ENCODE data around the gene KMT5B. TPM values are rescaled to one million over a fixed set of nuclear protein-coding genes. Genes with fewer than 3 reads are reported as not detected.

KMT5B gene
- total and polyA plus RNA-seq, 2 of the 13 experiments (the other 11 are each of a cell fraction or from before 2014, with no cell fraction given): 17.6 to 23.7 TPM

DNA sequence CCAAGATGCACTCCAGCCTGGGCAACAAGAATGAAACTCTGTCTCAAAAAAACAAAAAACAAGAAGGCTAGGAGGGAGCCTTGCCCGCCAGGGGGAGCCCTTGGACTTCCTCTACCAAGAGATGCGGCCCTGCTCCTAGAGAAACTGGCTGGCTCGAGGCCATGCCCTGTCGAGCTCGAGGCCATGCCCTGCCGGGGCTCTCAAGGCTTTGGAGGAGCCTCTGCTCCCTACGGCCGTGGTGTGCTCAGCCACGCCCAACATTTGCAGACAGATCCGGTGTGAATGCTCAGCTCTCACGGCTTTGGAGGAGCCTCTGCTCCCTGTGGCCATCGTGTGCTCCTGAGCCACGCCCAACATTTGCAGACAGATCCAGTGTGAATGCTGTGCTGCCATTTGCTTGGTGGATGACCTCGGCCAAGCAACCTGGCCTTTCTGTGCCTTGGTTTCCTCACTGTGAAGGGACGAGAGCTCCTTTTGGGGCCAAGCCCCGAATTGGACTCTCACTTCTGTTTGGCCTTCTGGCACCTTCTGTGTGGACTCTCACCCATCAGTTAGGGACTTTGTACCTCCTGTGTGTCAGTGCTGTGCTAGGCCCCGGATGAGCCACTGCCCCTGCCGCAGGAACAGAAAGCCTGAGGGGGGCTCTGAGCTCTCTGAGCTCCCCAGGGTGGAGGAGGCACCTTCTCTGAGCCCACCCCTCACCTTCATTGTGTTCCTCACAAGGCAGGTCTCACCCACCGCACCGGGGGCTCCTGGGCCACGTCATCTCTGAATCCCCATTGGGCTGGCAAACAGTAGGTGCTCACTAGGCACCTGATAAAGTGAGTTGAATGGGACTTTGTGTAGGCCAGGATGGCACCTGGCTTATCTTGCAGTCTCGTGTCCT, 44.6 kb upstream of the KMT5B start (continued):
- TF ChIP-seq, protein P1, sequence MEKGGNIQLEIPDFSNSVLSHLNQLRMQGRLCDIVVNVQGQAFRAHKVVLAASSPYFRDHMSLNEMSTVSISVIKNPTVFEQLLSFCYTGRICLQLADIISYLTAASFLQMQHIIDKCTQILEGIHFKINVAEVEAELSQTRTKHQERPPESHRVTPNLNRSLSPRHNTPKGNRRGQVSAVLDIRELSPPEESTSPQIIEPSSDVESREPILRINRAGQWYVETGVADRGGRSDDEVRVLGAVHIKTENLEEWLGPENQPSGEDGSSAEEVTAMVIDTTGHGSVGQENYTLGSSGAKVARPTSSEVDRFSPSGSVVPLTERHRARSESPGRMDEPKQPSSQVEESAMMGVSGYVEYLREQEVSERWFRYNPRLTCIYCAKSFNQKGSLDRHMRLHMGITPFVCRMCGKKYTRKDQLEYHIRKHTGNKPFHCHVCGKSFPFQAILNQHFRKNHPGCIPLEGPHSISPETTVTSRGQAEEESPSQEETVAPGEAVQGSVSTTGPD (CRISPR knock-in tag; IDR thresholded peaks at IDR 0.05): no peak
- TF ChIP-seq ZNF720 (CRISPR knock-in tag; IDR thresholded peaks at IDR 0.05): no peak
- TF ChIP-seq ELF1 (CRISPR knock-in tag; IDR thresholded peaks at IDR 0.05): no peak
- TF ChIP-seq SAP130 (CRISPR knock-in tag; IDR thresholded peaks at IDR 0.05; ENCODE audit: low read depth): peak; percentile 50
- TF ChIP-seq GATAD1 (CRISPR knock-in tag; IDR thresholded peaks at IDR 0.05): peak; percentile 4; the same call in 1 of the 2 replicates
- TF ChIP-seq SKI (IDR thresholded peaks at IDR 0.05; ENCODE audit: partially characterized antibody): no peak
- no peak for TF ChIP-seq PCBP2 (optimal IDR thresholded peaks at IDR 0.05; ENCODE audit: low read depth, low read length, poor library complexity, severe bottlenecking)
- TF ChIP-seq ZSCAN31 (CRISPR knock-in tag; IDR thresholded peaks at IDR 0.05; ENCODE audit: low read depth): peak; percentile 59; the same call in 1 of the 2 replicates
- TF ChIP-seq, protein P2, sequence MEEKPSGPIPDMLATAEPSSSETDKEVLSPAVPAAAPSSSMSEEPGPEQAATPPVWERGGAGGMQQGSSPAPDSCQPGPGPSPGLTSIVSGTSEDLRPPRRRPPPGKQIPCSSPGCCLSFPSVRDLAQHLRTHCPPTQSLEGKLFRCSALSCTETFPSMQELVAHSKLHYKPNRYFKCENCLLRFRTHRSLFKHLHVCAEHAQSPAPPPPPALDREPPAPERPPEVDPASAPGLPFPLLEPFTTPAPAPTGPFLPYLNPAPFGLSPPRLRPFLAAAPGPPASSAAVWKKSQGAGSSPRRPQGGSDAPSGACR (CRISPR knock-in tag; IDR thresholded peaks at IDR 0.05): peak; percentile 64; the same call in 1 of the 2 replicates
- TF ChIP-seq ZNF234 (CRISPR knock-in tag; conservative IDR thresholded peaks at IDR 0.05): no peak
- TF ChIP-seq ZMYM4 (CRISPR knock-in tag; IDR thresholded peaks at IDR 0.05): peak; percentile 72
- TF ChIP-seq ZNF644 (CRISPR knock-in tag; IDR thresholded peaks at IDR 0.05; ENCODE audit: low read depth): 0 out of 2 replicates have a peak, but pooled peaks have one; percentile 50
- TF ChIP-seq, protein P3, sequence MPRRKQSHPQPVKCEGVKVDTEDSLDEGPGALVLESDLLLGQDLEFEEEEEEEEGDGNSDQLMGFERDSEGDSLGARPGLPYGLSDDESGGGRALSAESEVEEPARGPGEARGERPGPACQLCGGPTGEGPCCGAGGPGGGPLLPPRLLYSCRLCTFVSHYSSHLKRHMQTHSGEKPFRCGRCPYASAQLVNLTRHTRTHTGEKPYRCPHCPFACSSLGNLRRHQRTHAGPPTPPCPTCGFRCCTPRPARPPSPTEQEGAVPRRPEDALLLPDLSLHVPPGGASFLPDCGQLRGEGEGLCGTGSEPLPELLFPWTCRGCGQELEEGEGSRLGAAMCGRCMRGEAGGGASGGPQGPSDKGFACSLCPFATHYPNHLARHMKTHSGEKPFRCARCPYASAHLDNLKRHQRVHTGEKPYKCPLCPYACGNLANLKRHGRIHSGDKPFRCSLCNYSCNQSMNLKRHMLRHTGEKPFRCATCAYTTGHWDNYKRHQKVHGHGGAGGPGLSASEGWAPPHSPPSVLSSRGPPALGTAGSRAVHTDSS (CRISPR knock-in tag; conservative IDR thresholded peaks at IDR 0.05): no peak
- TF ChIP-seq, protein P4, sequence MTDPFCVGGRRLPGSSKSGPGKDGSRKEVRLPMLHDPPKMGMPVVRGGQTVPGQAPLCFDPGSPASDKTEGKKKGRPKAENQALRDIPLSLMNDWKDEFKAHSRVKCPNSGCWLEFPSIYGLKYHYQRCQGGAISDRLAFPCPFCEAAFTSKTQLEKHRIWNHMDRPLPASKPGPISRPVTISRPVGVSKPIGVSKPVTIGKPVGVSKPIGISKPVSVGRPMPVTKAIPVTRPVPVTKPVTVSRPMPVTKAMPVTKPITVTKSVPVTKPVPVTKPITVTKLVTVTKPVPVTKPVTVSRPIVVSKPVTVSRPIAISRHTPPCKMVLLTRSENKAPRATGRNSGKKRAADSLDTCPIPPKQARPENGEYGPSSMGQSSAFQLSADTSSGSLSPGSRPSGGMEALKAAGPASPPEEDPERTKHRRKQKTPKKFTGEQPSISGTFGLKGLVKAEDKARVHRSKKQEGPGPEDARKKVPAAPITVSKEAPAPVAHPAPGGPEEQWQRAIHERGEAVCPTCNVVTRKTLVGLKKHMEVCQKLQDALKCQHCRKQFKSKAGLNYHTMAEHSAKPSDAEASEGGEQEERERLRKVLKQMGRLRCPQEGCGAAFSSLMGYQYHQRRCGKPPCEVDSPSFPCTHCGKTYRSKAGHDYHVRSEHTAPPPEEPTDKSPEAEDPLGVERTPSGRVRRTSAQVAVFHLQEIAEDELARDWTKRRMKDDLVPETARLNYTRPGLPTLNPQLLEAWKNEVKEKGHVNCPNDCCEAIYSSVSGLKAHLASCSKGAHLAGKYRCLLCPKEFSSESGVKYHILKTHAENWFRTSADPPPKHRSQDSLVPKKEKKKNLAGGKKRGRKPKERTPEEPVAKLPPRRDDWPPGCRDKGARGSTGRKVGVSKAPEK (CRISPR knock-in tag; IDR thresholded peaks at IDR 0.05; ENCODE audit: borderline replicate concordance): no peak
- TF ChIP-seq ZNF563 (CRISPR knock-in tag; IDR thresholded peaks at IDR 0.05): peak; percentile 77; the same call in 1 of the 2 replicates
- no peak for TF ChIP-seq ZNF260 (CRISPR knock-in tag; IDR thresholded peaks at IDR 0.05; ENCODE audit: borderline replicate concordance, low read depth)
- no peak for TF ChIP-seq PLRG1 (conservative IDR thresholded peaks at IDR 0.05)
- TF ChIP-seq RNF2 (conservative IDR thresholded peaks at IDR 0.05; ENCODE audit: low read depth): peak; percentile 91
- TF ChIP-seq KDM5A (IDR thresholded peaks at IDR 0.05; ENCODE audit: borderline replicate concordance, low read length): no peak
- peak; percentile 68; the same call in 1 of the 2 replicates for TF ChIP-seq SMAD9 (CRISPR knock-in tag; IDR thresholded peaks at IDR 0.05)
- TF ChIP-seq ZNF432 (CRISPR knock-in tag; IDR thresholded peaks at IDR 0.05; ENCODE audit: borderline replicate concordance): no peak

Data from HepG2 (cell line).